HCT116 (cell line): ENCODE results near the gene SNAP29. TPM values are rescaled to one million over a fixed set of nuclear protein-coding genes. Genes with fewer than 3 reads are reported as not detected.

ENCODE experiments used
- ATAC-seq: fragments of 200-7000 bp; cut with Tn5 transposase; 2 replicates; pipeline ENCODE4 v1.9.1; 2020; ENCODE audit warnings: mild to moderate bottlenecking, moderate library complexity
- BruUV-seq: library from RNA; stranded (reverse); fragments of 400-500 nt; replicated peaks from 2 replicates; lab custom pipeline; 2021; lab: Mats Ljungman, UMichigan
- CTCF ChIA-PET: fragments of 300-600 bp; sonication (Branson Sonifier 250); formaldehyde crosslinking; loops from one replicate; lab custom pipeline; 2021; ENCODE audit warnings: antibody characterized with exemption; lab: Charles Lee
- POLR2A ChIA-PET: fragments of 300-600, 350-600 bp; sonication (Branson Sonifier 250); formaldehyde crosslinking; loops from one replicate; lab custom pipeline; 2021; ENCODE audit warnings: antibody characterized with exemption; lab: Charles Lee
- RAD21 ChIA-PET, 2 experiments: fragments of 300-600 bp; sonication (Branson Sonifier 250); formaldehyde crosslinking; loops; one replicate each; lab custom pipeline; 2023; ENCODE audit warnings: low total read pairs in 2 of 2; ENCODE audit not compliant: uncharacterized antibody in 2 of 2, unreplicated experiment in 2 of 2, low non-redundant PET in 1 of 2; lab: Charles Lee
- DNase-seq: peaks from one replicate; pipeline ENCODE4 v3.0.0-alpha.2; 2010; ENCODE audit warnings: low read depth, low spot score
- H2AFZ ChIP-seq: fragments of 200-600 bp; shearing (Covaris generic), sonication (generic); 2 replicates; pipeline ENCODE4 v1.6.1; 2017; ENCODE audit warnings: low read depth, mixed run types, mixed read lengths, antibody characterized with exemption, low read length; ENCODE audit not compliant: poor library complexity, severe bottlenecking
- H3K27ac ChIP-seq: 2 replicates; pipeline ENCODE4 v1.5.1; 2012; ENCODE audit warnings: low read depth, low read length
- H3K27me3 ChIP-seq: fragments of 200-600 bp; sonication (generic); 2 replicates; pipeline ENCODE4 v1.6.1; 2016; ENCODE audit warnings: mixed run types, low read length, mixed read lengths; ENCODE audit not compliant: insufficient read depth
- H3K36me3 ChIP-seq, 2 experiments: fragments of 200-500 bp in 1 of 2; fragments of 200-600 bp in 1 of 2; sonication (Bioruptor generic) in 1 of 2; sonication (generic) in 1 of 2; 2 replicates each; pipeline versions ENCODE4 v1.5.1 to v1.6.1; 2014 to 2016; ENCODE audit warnings: low read length in 2 of 2, inconsistent platforms in 1 of 2, mixed read lengths in 1 of 2, mixed run types in 1 of 2; ENCODE audit not compliant: insufficient read depth in 2 of 2, control insufficient read depth in 1 of 2
- H3K4me1 ChIP-seq, 2 experiments: fragments of 200-600 bp in 1 of 2; sonication (generic) in 1 of 2; 2 replicates each; pipeline versions ENCODE4 v1.5.1 to v1.6.1; 2012 to 2017; ENCODE audit warnings: low read length in 2 of 2, inconsistent platforms in 1 of 2, mild to moderate bottlenecking in 1 of 2, mixed read lengths in 1 of 2, mixed run types in 1 of 2, moderate library complexity in 1 of 2; ENCODE audit not compliant: insufficient read depth in 2 of 2, control insufficient read depth in 1 of 2
- H3K4me2 ChIP-seq: fragments of 200-600 bp; sonication (generic); 2 replicates; pipeline ENCODE4 v1.6.1; 2017; ENCODE audit warnings: mixed run types, low read length, mixed read lengths
- H3K4me3 ChIP-seq, 2 experiments: fragments of 200-600 bp in 1 of 2; sonication (generic) in 1 of 2; replicated peaks in 1 of 2; 2 replicates each; pipeline ENCODE4 v1.5.1; 2011 to 2016; ENCODE audit warnings: low read length in 2 of 2, control low read depth in 1 of 2, low read depth in 1 of 2, mild to moderate bottlenecking in 1 of 2, mixed read lengths in 1 of 2, mixed run types in 1 of 2
- H3K79me2 ChIP-seq: fragments of 200-600 bp; sonication (generic); 2 replicates; pipeline ENCODE4 v1.6.1; 2017; ENCODE audit warnings: mild to moderate bottlenecking, mixed run types, low read length, moderate library complexity, mixed read lengths; ENCODE audit not compliant: insufficient read depth
- H3K9ac ChIP-seq: fragments of 200-600 bp; sonication (generic); 2 replicates; pipeline ENCODE4 v1.6.1; 2016; ENCODE audit warnings: low read length, mixed read lengths
- H3K9me2 ChIP-seq: fragments of 200-600 bp; sonication (generic), shearing (Covaris generic); 2 replicates; pipeline ENCODE4 v1.6.1; 2017; ENCODE audit warnings: mixed run types, mild to moderate bottlenecking, moderate library complexity; ENCODE audit not compliant: insufficient read depth
- H3K9me3 ChIP-seq, 2 experiments: fragments of 200-500 bp in 1 of 2; fragments of 200-600 bp in 1 of 2; sonication (Bioruptor generic) in 1 of 2; sonication (generic) in 1 of 2; 2 replicates each; pipeline ENCODE4 v1.6.1; 2014 to 2017; ENCODE audit warnings: low read length in 2 of 2, mixed read lengths in 2 of 2, inconsistent platforms in 1 of 2, low read depth in 1 of 2, mild to moderate bottlenecking in 1 of 2, mixed run types in 1 of 2, moderate library complexity in 1 of 2; ENCODE audit not compliant: control insufficient read depth in 1 of 2, insufficient read depth in 1 of 2
- H4K20me1 ChIP-seq: fragments of 200-600 bp; sonication (generic), shearing (Covaris generic); 2 replicates; pipeline ENCODE4 v1.6.1; 2017; ENCODE audit warnings: mixed run types, mild to moderate bottlenecking, moderate library complexity; ENCODE audit not compliant: insufficient read depth
- ATF3 ChIP-seq: IDR thresholded peaks from 2 replicates; pipeline ENCODE4 v1.6.1; 2012
- CEBPB ChIP-seq: IDR thresholded peaks from 2 replicates; pipeline ENCODE4 v1.6.1; 2012; ENCODE audit warnings: low read depth
- CTCF ChIP-seq, 3 experiments: fragments of 200-600 bp in 1 of 3; sonication (generic) in 1 of 3; IDR thresholded peaks in 2 of 3; conservative IDR thresholded peaks in 1 of 3; 2 replicates each; pipeline ENCODE4 v1.5.1; 2012 to 2017; ENCODE audit warnings: low read depth in 2 of 3, low read length in 2 of 3, antibody characterized with exemption in 1 of 3, borderline replicate concordance in 1 of 3, control low read depth in 1 of 3, mild to moderate bottlenecking in 1 of 3, mixed read lengths in 1 of 3, mixed run types in 1 of 3, moderate library complexity in 1 of 3; ENCODE audit not compliant: insufficient read depth in 1 of 3
- EGR1 ChIP-seq: IDR thresholded peaks from 2 replicates; pipeline ENCODE4 v1.6.1; 2012; ENCODE audit warnings: low read depth
- ELF1 ChIP-seq: IDR thresholded peaks from 2 replicates; pipeline ENCODE4 v1.6.1; 2012; ENCODE audit warnings: low read depth, borderline replicate concordance
- EZH2phosphoT487 ChIP-seq: fragments of 200-600 bp; IDR thresholded peaks from 2 replicates; pipeline ENCODE4 v1.6.1; 2018; ENCODE audit warnings: antibody characterized with exemption, borderline replicate concordance
- FOSL1 ChIP-seq: IDR thresholded peaks from 2 replicates; pipeline ENCODE4 v1.6.1; 2012; ENCODE audit warnings: low read depth
- JUND ChIP-seq: IDR thresholded peaks from 2 replicates; pipeline ENCODE4 v1.6.1; 2012
- MAX ChIP-seq: IDR thresholded peaks from 2 replicates; pipeline ENCODE4 v1.6.1; 2012
- POLR2AphosphoS5 ChIP-seq: IDR thresholded peaks from 2 replicates; pipeline ENCODE4 v1.6.1; 2011; ENCODE audit warnings: mild to moderate bottlenecking, low read depth, low read length, moderate library complexity
- RAD21 ChIP-seq: IDR thresholded peaks from 2 replicates; pipeline ENCODE4 v1.6.1; 2012; ENCODE audit warnings: low read depth, mild to moderate bottlenecking
- REST ChIP-seq: IDR thresholded peaks from 2 replicates; pipeline ENCODE4 v1.6.1; 2012; ENCODE audit warnings: low read depth
- SP1 ChIP-seq: IDR thresholded peaks from 2 replicates; pipeline ENCODE4 v1.6.1; 2012; ENCODE audit warnings: low read depth
- SRF ChIP-seq: IDR thresholded peaks from 2 replicates; pipeline ENCODE4 v1.6.1; 2012; ENCODE audit warnings: low read depth
- TCF7L2 ChIP-seq: IDR thresholded peaks from 2 replicates; pipeline ENCODE4 v1.7.0; 2011; ENCODE audit warnings: borderline replicate concordance, inconsistent platforms; ENCODE audit not compliant: insufficient read depth, insufficient read length; ENCODE audit errors: extremely low read depth
- YY1 ChIP-seq: IDR thresholded peaks from 2 replicates; pipeline ENCODE4 v1.6.1; 2011; ENCODE audit warnings: low read length, low read depth, moderate library complexity, mild to moderate bottlenecking; ENCODE audit not compliant: insufficient replicate concordance; ENCODE audit errors: extremely low read depth
- ZBTB33 ChIP-seq: IDR thresholded peaks from 2 replicates; pipeline ENCODE4 v1.6.1; 2011; ENCODE audit warnings: mild to moderate bottlenecking, low read length, moderate library complexity; ENCODE audit not compliant: insufficient replicate concordance; ENCODE audit errors: extremely low read depth
- ZNF274 ChIP-seq: fragments of 200-500 bp; sonication (Bioruptor generic); IDR thresholded peaks from 2 replicates; pipeline ENCODE4 v1.6.1; 2014; ENCODE audit warnings: mild to moderate bottlenecking, low read depth, low read length, inconsistent platforms
- intact Hi-C: fragments of 100-400 bp; cut with micrococcal nuclease; formaldehyde crosslinking; loops from 2 replicates; pipeline ENCODE4 v1.10.0; 2022
- total RNA-seq: library from RNA; stranded (reverse); gene quantifications from one replicate; pipeline ENCODE4 v1.2.1, GENCODE V29; 2021; ENCODE audit not compliant: unreplicated experiment

The SNAP29 gene
- total RNA-seq, 1 experiment from 2014 or later, result 27.3 TPM

GRCh38 chr22:20926243-20926642 lies 67.4 kb downstream of the SNAP29 start:
- H3K9me3 ChIP-seq, result no peaks in the 10 kb centered on the region
- TF ChIP-seq MAX, result no peak
- TF ChIP-seq ATF3, result no peak
- TF ChIP-seq POLR2AphosphoS5, result no peak
- TF ChIP-seq SRF, result no peak
- TF ChIP-seq ELF1, result no peak
- no peak for TF ChIP-seq JUND
- TF ChIP-seq ZBTB33, result no peak
- no peak for TF ChIP-seq YY1
- no peak for TF ChIP-seq EZH2phosphoT487
- TF ChIP-seq EGR1, result no peak
- no peak for TF ChIP-seq CTCF (IDR thresholded peaks at IDR 0.05 in 2 of 3, conservative IDR thresholded peaks at IDR 0.05 in 1 of 3; ENCODE audit: borderline replicate concordance in 1 of 3, insufficient read depth in 1 of 3, low read depth in 2 of 3, low read length in 2 of 3)
- no peak for TF ChIP-seq REST
- TF ChIP-seq TCF7L2, result no peak
- TF ChIP-seq ZNF274, result no peak
- no peak for TF ChIP-seq CEBPB
- no peak for TF ChIP-seq RAD21
- no peak for TF ChIP-seq FOSL1
- no peak for TF ChIP-seq SP1
- H3K9ac ChIP-seq, result no peak overlapping the region
- no peaks in the 10 kb centered on the region for H3K9me2 ChIP-seq
- no peak overlapping the region for H3K4me2 ChIP-seq
- H3K27me3 ChIP-seq, result no peaks in the 10 kb centered on the region
- ATAC-seq (no peak), DNase-seq (no peak)
- intact Hi-C loops, result no loop called here
- H2AFZ ChIP-seq, result no peak overlapping the region
- H4K20me1 ChIP-seq, result peaks cover 36% of the 10 kb centered on the region
- ChIA-PET RAD21 (no interaction called here), CTCF (interaction anchor here (2.4 kb wide), 1 partner anchor 9 kb away, joined by 14 read pairs; the partner anchor contains the start of gene CRKL), POLR2A (interaction anchor here (1.6 kb wide), 1 partner anchor 9 kb away, joined by 4 read pairs; the partner anchor contains the start of gene CRKL)
- no peak overlapping the region for H3K27ac ChIP-seq
- H3K4me1 ChIP-seq, result peaks cover 7 to 13% of the 10 kb centered on the region in 2 experiments; a peak in 3 of 4 replicates
- H3K79me2 ChIP-seq, result peaks cover 99% of the 10 kb centered on the region
- H3K36me3 ChIP-seq, result peaks cover 0 to 3% of the 10 kb centered on the region in 2 experiments; a peak in 1 of 4 replicates
- BruUV-seq, result no TSS peak
- H3K4me3 ChIP-seq, result no peak overlapping the region
